HG02970 (cell line): Measurements from ENCODE around the gene CYP27C1.

Source experiments
- ATAC-seq: cut with Tn5 transposase; IDR thresholded peaks from one replicate; pipeline ENCODE4 v1.9.1; 2021; ENCODE audit warnings: mild to moderate bottlenecking, moderate library complexity, moderate number of reproducible peaks; ENCODE audit not compliant: unreplicated experiment, low FRiP score

CYP27C1 gene

DNA sequence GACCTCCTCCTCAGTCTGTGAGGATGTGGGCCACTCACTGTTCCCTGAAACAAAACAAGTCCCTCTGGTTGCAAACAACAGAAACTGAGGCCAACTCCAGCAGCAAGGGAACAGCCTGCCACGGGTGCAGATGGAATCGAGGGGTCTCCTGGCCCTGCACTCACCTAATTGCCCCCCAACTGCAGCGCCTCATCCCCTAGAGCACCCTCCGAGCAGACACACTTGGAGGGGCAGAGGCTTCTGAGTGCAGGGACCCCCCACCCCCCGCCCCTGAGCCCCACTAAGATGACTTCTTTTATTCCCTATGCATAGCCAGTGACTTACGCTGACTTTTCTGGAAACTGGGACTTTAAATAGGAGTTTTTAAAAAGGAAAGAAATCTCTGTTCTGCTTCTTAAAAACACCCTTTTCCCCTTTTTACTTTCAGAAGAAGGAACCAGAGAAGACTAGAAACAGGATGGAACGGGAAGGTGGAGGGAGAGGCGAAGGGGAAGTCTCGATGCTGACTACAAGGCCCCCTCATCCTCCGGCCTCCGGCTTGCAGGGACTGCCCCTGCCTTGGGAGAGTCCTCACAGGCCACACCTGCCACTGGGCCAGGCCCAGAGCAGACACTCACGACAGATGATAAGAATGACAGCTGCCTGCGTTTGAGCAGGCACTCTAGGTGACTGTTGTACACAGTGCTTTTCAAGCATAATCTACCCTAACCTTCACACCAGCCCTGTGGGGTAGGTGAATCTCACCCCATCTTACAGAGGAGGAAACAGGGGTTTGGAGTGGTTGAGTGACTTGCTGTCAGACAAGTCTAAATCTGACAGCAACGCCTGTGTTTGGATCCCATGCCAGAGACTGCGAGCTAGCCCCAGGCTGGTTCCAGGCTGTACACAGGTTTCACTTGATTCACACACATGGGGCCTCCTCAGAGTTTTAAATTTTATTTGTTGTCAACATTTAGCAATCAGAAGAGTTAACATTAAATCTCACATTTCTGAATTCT lies 85.0 kb downstream of the CYP27C1 start:
- no peak for ATAC-seq

DNA sequence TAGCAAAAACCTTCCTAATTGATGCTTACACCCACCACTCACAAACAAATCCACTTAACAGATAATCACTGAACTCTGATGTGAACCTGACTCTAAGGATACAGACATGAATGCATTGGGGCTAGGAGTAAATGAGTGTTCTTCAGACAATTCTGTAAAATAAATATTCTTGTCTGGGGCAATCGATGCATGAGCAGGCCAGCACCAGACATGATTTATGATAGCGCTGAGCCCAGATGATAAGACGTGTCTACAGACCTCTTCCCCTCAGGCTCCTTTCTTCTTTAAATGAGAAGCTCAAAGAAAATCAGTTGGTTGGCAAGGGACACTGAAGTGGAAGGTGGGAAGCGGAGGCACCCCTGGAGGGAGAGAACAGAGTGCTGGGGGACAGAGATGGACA lies 85.9 kb downstream of the CYP27C1 start:
- no peak for ATAC-seq
